Panc1 (cell line): ENCODE data around the gene OGFRL1. TPM values are rescaled to one million over a fixed set of nuclear protein-coding genes. Genes with fewer than 3 reads are reported as not detected.

Source experiments
- ATAC-seq: fragments of 200-7000 bp; cut with Tn5 transposase; 2 replicates; pipeline ENCODE4 v1.9.1; 2020; ENCODE audit warnings: mild to moderate bottlenecking, moderate library complexity
- BruUV-seq: library from RNA; stranded (reverse); fragments of 400-500 nt; replicated peaks from 2 replicates; lab custom pipeline; 2021; lab: Mats Ljungman, UMichigan
- CTCF ChIA-PET: fragments of 300-600 bp; sonication (Branson Sonifier 250); formaldehyde crosslinking; loops from one replicate; lab custom pipeline; 2022; ENCODE audit warnings: antibody characterized with exemption; lab: Charles Lee
- POLR2A ChIA-PET: fragments of 300-600 bp; sonication (Branson Sonifier 250); formaldehyde crosslinking; loops from one replicate; lab custom pipeline; 2022; ENCODE audit warnings: antibody characterized with exemption; lab: Charles Lee
- DNase-seq: peaks from one replicate; pipeline ENCODE4 v3.0.0-alpha.2; 2010; ENCODE audit warnings: low read depth, low spot score
- H3K27ac ChIP-seq: 2 replicates; pipeline ENCODE4 v1.5.1; 2011; ENCODE audit warnings: mild to moderate bottlenecking, low read length, inconsistent platforms
- H3K27me3 ChIP-seq: fragments of 200-500 bp; sonication (Bioruptor generic); 2 replicates; pipeline ENCODE4 v1.6.0; 2014; ENCODE audit warnings: low read length, inconsistent platforms; ENCODE audit not compliant: control insufficient read depth, insufficient read depth
- H3K36me3 ChIP-seq: fragments of 200-500 bp; sonication (Bioruptor generic); 2 replicates; pipeline ENCODE4 v1.5.1; 2014; ENCODE audit warnings: inconsistent platforms, mild to moderate bottlenecking, low read length, moderate library complexity; ENCODE audit not compliant: control insufficient read depth, insufficient read depth
- H3K4me1 ChIP-seq: 2 replicates; pipeline ENCODE4 v1.5.1; 2011; ENCODE audit warnings: inconsistent platforms, mild to moderate bottlenecking, low read length, moderate library complexity; ENCODE audit not compliant: control insufficient read depth, insufficient read depth
- H3K4me3 ChIP-seq, 2 experiments: 2 replicates each; pipeline ENCODE4 v1.5.1; 2011 to 2012; ENCODE audit warnings: low read depth in 2 of 2, low read length in 2 of 2, mild to moderate bottlenecking in 2 of 2, inconsistent platforms in 1 of 2, moderate library complexity in 1 of 2
- H3K9me3 ChIP-seq: fragments of 200-500 bp; sonication (Bioruptor generic); 2 replicates; pipeline ENCODE4 v1.5.1; 2014; ENCODE audit warnings: low read depth, mild to moderate bottlenecking, inconsistent platforms, low read length, moderate library complexity; ENCODE audit not compliant: control insufficient read depth, insufficient read depth
- POLR2AphosphoS5 ChIP-seq: IDR thresholded peaks from 2 replicates; pipeline ENCODE4 v1.6.1; 2012; ENCODE audit warnings: mild to moderate bottlenecking, low read depth, low read length, moderate library complexity
- SIN3A ChIP-seq: IDR thresholded peaks from 2 replicates; pipeline ENCODE4 v1.6.1; 2012; ENCODE audit warnings: low read depth, mild to moderate bottlenecking, low read length, moderate library complexity, borderline replicate concordance; ENCODE audit not compliant: insufficient read depth
- TCF7L2 ChIP-seq: IDR thresholded peaks from 2 replicates; pipeline ENCODE4 v1.6.1; 2011; ENCODE audit warnings: mild to moderate bottlenecking, low read depth, low read length, inconsistent platforms
- in situ Hi-C: cut with HindIII; loops from 2 replicates; pipeline ENCODE4 v1.10.0; 2016; ENCODE audit warnings: low sequenced_read_pairs, low pct_unique_long_range_greater_than_20kb
- intact Hi-C: fragments of 100-400 bp; cut with micrococcal nuclease; formaldehyde crosslinking; loops from one replicate; pipeline ENCODE4 v1.10.0; 2022; ENCODE audit not compliant: unreplicated experiment
- total RNA-seq: library from RNA; stranded (reverse); gene quantifications from one replicate; pipeline ENCODE4 v1.2.1, GENCODE V29; 2021; ENCODE audit not compliant: unreplicated experiment
- TF ChIP-seq, protein P1 (sequence below): fragments of 450-650 bp; IDR thresholded peaks from 2 replicates; pipeline ENCODE4 v1.5.1; 2017; ENCODE audit warnings: mild to moderate bottlenecking
- TF ChIP-seq, protein P2 (sequence below), 2 experiments: IDR thresholded peaks; 2 replicates each; pipeline ENCODE4 v1.6.1; 2011 to 2012; ENCODE audit warnings: low read depth in 2 of 2, control low read depth in 1 of 2, low read length in 1 of 2, mild to moderate bottlenecking in 1 of 2, moderate library complexity in 1 of 2; ENCODE audit not compliant: insufficient read depth in 1 of 2

OGFRL1 gene
- total RNA-seq, 1 experiment from 2014 or later = 17.2 TPM

DNA sequence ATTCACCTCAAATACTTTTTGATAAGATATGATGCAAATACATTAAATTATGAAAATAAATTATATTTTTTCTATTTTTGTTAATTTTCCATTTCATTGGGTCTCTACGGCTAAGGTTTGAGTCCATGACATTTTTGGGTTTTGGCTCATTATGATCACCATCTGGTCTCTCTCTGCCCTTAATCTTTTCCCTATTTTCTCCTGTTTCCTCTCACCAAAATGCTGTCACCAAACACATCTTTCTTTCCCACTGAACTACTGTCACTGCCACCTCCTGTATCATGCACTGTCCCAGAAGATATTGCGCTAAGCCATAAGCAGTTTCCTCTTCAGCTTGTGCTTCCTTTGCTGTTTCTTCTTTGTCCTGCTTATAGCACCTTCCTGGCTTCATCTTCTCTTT, 42.0 kb upstream of the OGFRL1 start:
- DNase-seq = no peak
- Histone ChIP-seq H3K36me3 (no peaks in the 10 kb centered on the region), H3K4me1 (no peaks in the 10 kb centered on the region), H3K27ac (no peak overlapping the region), H3K4me3 (no peak overlapping the region), H3K27me3 (no peaks in the 10 kb centered on the region; the same call in 1 of the 2 replicates), H3K9me3 (no peaks in the 10 kb centered on the region)
- TF ChIP-seq, protein P1, sequence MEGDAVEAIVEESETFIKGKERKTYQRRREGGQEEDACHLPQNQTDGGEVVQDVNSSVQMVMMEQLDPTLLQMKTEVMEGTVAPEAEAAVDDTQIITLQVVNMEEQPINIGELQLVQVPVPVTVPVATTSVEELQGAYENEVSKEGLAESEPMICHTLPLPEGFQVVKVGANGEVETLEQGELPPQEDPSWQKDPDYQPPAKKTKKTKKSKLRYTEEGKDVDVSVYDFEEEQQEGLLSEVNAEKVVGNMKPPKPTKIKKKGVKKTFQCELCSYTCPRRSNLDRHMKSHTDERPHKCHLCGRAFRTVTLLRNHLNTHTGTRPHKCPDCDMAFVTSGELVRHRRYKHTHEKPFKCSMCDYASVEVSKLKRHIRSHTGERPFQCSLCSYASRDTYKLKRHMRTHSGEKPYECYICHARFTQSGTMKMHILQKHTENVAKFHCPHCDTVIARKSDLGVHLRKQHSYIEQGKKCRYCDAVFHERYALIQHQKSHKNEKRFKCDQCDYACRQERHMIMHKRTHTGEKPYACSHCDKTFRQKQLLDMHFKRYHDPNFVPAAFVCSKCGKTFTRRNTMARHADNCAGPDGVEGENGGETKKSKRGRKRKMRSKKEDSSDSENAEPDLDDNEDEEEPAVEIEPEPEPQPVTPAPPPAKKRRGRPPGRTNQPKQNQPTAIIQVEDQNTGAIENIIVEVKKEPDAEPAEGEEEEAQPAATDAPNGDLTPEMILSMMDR = no peak
- no peak for TF ChIP-seq POLR2AphosphoS5
- no peak for TF ChIP-seq SIN3A
- TF ChIP-seq TCF7L2 = no peak
- TF ChIP-seq, protein P2, sequence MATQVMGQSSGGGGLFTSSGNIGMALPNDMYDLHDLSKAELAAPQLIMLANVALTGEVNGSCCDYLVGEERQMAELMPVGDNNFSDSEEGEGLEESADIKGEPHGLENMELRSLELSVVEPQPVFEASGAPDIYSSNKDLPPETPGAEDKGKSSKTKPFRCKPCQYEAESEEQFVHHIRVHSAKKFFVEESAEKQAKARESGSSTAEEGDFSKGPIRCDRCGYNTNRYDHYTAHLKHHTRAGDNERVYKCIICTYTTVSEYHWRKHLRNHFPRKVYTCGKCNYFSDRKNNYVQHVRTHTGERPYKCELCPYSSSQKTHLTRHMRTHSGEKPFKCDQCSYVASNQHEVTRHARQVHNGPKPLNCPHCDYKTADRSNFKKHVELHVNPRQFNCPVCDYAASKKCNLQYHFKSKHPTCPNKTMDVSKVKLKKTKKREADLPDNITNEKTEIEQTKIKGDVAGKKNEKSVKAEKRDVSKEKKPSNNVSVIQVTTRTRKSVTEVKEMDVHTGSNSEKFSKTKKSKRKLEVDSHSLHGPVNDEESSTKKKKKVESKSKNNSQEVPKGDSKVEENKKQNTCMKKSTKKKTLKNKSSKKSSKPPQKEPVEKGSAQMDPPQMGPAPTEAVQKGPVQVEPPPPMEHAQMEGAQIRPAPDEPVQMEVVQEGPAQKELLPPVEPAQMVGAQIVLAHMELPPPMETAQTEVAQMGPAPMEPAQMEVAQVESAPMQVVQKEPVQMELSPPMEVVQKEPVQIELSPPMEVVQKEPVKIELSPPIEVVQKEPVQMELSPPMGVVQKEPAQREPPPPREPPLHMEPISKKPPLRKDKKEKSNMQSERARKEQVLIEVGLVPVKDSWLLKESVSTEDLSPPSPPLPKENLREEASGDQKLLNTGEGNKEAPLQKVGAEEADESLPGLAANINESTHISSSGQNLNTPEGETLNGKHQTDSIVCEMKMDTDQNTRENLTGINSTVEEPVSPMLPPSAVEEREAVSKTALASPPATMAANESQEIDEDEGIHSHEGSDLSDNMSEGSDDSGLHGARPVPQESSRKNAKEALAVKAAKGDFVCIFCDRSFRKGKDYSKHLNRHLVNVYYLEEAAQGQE (IDR thresholded peaks at IDR 0.05; ENCODE audit: insufficient read depth in 1 of 2, low read depth in 2 of 2, low read length in 1 of 2) = no peak
- ChIA-PET CTCF (no interaction called here), POLR2A (no interaction called here)
- intact Hi-C loops = no loop called here
- no peak for ATAC-seq
- in situ Hi-C loops = no loop called here
- BruUV-seq = no TSS peak

DNA sequence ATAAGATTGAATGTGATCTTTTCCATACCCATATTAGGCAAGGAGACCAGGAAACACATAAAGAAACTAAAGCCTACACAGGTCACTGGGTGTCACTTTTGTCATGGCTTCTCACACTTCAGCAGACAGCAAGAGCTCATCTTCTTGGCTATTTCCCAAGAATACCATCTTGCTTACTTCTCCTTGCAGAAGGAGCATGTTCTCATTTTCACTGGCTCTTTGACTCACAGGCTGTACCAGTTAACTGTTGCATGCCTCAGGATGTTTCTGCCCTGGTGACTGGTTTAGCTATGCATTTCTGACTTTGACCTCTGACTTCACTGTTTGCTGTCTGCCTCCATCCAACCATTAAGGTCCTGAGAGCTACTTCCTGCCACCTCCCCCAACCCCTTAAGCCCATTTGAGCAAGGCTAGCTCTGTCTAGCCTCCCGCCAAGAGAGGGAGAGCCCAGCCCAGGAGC, 40.3 kb upstream of the OGFRL1 start:
- ChIA-PET CTCF (no interaction called here), POLR2A (no interaction called here)
- H3K27ac ChIP-seq = no peak overlapping the region
- TF ChIP-seq, protein P2 (IDR thresholded peaks at IDR 0.05; ENCODE audit: insufficient read depth in 1 of 2, low read depth in 2 of 2, low read length in 1 of 2) = no peak
- TF ChIP-seq POLR2AphosphoS5 (no peak), SIN3A (no peak), TCF7L2 (no peak)
- TF ChIP-seq, protein P1 = no peak
- no peaks in the 10 kb centered on the region; the same call in 1 of the 2 replicates for H3K27me3 ChIP-seq
- no peaks in the 10 kb centered on the region for H3K9me3 ChIP-seq
- in situ Hi-C loops (no loop called here), intact Hi-C loops (no loop called here)
- ATAC-seq (peak; percentile 88), DNase-seq (peak; percentile 70)
- H3K4me3 ChIP-seq = no peak overlapping the region
- no TSS peak for BruUV-seq
- H3K4me1 ChIP-seq = no peaks in the 10 kb centered on the region
- H3K36me3 ChIP-seq = no peaks in the 10 kb centered on the region
